Parathyroid adenoma (tissue), 2 donors: ENCODE measurements around the gene SASH3.

Experiments
- H2AFZ ChIP-seq: fragments of 300-600 bp; sonication (generic); one replicate; pipeline ENCODE4 v1.7.0; 2017; ENCODE audit warnings: antibody characterized with exemption, mild to moderate bottlenecking
- H3K27ac ChIP-seq: fragments of 300-600 bp; sonication (generic); one replicate; pipeline ENCODE4 v1.7.0; 2017
- H3K27me3 ChIP-seq: fragments of 300-600 bp; sonication (generic); one replicate; pipeline ENCODE4 v1.7.0; 2017; ENCODE audit warnings: low read length; ENCODE audit not compliant: control insufficient read depth, insufficient read depth
- H3K36me3 ChIP-seq: fragments of 300-600 bp; sonication (generic); one replicate; pipeline ENCODE4 v1.7.0; 2017; ENCODE audit warnings: low read length; ENCODE audit not compliant: control insufficient read depth, insufficient read depth
- H3K4me1 ChIP-seq: fragments of 300-600 bp; sonication (generic); one replicate; pipeline ENCODE4 v1.7.0; 2017; ENCODE audit warnings: control low read depth
- H3K4me2 ChIP-seq: fragments of 300-600 bp; sonication (generic); one replicate; pipeline ENCODE4 v1.7.0; 2017; ENCODE audit warnings: low read length
- H3K4me3 ChIP-seq: fragments of 300-600 bp; sonication (generic); one replicate; pipeline ENCODE4 v1.7.0; 2017; ENCODE audit warnings: low read depth, low read length
- H3K79me2 ChIP-seq: fragments of 300-600 bp; sonication (generic); one replicate; pipeline ENCODE4 v1.7.0; 2017; ENCODE audit warnings: control low read depth
- H3K9ac ChIP-seq: fragments of 300-600 bp; sonication (generic); one replicate; pipeline ENCODE4 v1.7.0; 2017; ENCODE audit warnings: mild to moderate bottlenecking
- H3K9me3 ChIP-seq: fragments of 300-600 bp; sonication (generic); one replicate; pipeline ENCODE4 v1.7.0; 2017; ENCODE audit warnings: low read length; ENCODE audit not compliant: control insufficient read depth
- CTCF ChIP-seq: fragments of 300-600 bp; sonication (generic); IDR thresholded peaks from one replicate; pipeline ENCODE4 v1.7.0; 2017; ENCODE audit warnings: antibody characterized with exemption, mild to moderate bottlenecking
- donor health status: primary hyperparathyroidism.

SASH3 gene

GRCh38 chrX:129830494-129830893, 50.7 kb downstream of the SASH3 start:
- Histone ChIP-seq H3K4me3 (no peak overlapping the region), H3K9me3 (no peaks in the 10 kb centered on the region), H3K27me3 (no peaks in the 10 kb centered on the region), H3K9ac (no peak overlapping the region), H3K79me2 (no peaks in the 10 kb centered on the region), H3K36me3 (no peaks in the 10 kb centered on the region), H3K27ac (no peak overlapping the region), H3K4me1 (peaks cover 2% of the 10 kb centered on the region), H2AFZ (no peak overlapping the region), H3K4me2 (no peak overlapping the region)
- no peak for TF ChIP-seq CTCF

GRCh38 chrX:129831091-129831885, 51.5 kb downstream of the SASH3 start:
- Histone ChIP-seq H3K27me3 (no peaks in the 10 kb centered on the region), H3K36me3 (no peaks in the 10 kb centered on the region), H3K9ac (no peak overlapping the region), H3K79me2 (no peaks in the 10 kb centered on the region), H3K9me3 (no peaks in the 10 kb centered on the region), H3K27ac (no peak overlapping the region), H3K4me3 (no peak overlapping the region), H3K4me1 (peaks cover under 1% of the 10 kb centered on the region), H2AFZ (no peak overlapping the region), H3K4me2 (no peak overlapping the region)
- TF ChIP-seq CTCF, result no peak

- Histone ChIP-seq H2AFZ (no peak overlapping the region), H3K4me3 (no peak overlapping the region), H3K27ac (no peak overlapping the region), H3K36me3 (no peaks in the 10 kb centered on the region), H3K27me3 (no peaks in the 10 kb centered on the region), H3K4me1 (no peaks in the 10 kb centered on the region), H3K4me2 (no peak overlapping the region), H3K79me2 (no peaks in the 10 kb centered on the region), H3K9me3 (no peaks in the 10 kb centered on the region), H3K9ac (no peak overlapping the region)
- TF ChIP-seq CTCF, result no peak
Measured at GRCh38 chrX:129833153-129833990, 53.6 kb downstream of the SASH3 start.

GRCh38 chrX:129836827-129837226, 57.1 kb downstream of the SASH3 start:
- Histone ChIP-seq H3K36me3 (no peaks in the 10 kb centered on the region), H3K4me2 (no peak overlapping the region), H3K9me3 (no peaks in the 10 kb centered on the region), H3K4me1 (no peaks in the 10 kb centered on the region), H2AFZ (no peak overlapping the region), H3K4me3 (no peak overlapping the region), H3K79me2 (no peaks in the 10 kb centered on the region), H3K27me3 (no peaks in the 10 kb centered on the region), H3K27ac (no peak overlapping the region), H3K9ac (no peak overlapping the region)
- TF ChIP-seq CTCF, result no peak
